ENCODE results near the gene ANKMY1.

DNA sequence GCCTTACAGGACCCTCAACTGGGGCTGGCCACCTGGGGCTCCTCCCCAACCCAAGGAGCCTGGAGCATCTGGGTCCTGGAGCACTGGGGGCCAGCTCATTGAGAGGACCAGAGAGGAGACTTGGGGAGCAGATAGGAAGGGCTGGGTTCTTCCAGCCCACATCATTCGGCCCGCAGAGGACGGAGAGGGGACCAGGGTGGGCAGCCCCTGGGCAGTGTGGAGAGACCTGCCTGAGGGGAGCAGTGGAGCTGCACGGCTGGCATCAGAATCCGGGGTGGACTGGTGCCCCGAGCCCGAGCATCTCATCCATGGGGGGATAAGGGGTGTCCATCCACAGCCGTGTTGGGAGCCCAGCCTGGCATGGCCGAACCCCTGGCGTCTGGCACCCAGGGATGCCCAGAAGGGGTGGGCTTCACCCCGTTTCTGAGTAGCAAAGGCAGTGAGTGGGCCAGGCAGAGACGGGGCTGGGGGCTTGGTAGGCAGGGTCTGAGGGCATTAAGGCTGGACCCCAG, 111.1 kb downstream of the ANKMY1 start:
- TF ChIP-seq EZH2 (conservative IDR thresholded peaks at IDR 0.05; ENCODE audit: low read depth, low read length), result no peak
- TF ChIP-seq ZNF772 (CRISPR knock-in tag; IDR thresholded peaks at IDR 0.05), result no peak
- no peak for TF ChIP-seq MAFK (conservative IDR thresholded peaks at IDR 0.05 in 1 of 2, IDR thresholded peaks at IDR 0.05 in 1 of 2; ENCODE audit: low read length in 2 of 2)
- TF ChIP-seq SAP130 (CRISPR knock-in tag; IDR thresholded peaks at IDR 0.05; ENCODE audit: low read depth), result no peak
- TF ChIP-seq, protein P1, sequence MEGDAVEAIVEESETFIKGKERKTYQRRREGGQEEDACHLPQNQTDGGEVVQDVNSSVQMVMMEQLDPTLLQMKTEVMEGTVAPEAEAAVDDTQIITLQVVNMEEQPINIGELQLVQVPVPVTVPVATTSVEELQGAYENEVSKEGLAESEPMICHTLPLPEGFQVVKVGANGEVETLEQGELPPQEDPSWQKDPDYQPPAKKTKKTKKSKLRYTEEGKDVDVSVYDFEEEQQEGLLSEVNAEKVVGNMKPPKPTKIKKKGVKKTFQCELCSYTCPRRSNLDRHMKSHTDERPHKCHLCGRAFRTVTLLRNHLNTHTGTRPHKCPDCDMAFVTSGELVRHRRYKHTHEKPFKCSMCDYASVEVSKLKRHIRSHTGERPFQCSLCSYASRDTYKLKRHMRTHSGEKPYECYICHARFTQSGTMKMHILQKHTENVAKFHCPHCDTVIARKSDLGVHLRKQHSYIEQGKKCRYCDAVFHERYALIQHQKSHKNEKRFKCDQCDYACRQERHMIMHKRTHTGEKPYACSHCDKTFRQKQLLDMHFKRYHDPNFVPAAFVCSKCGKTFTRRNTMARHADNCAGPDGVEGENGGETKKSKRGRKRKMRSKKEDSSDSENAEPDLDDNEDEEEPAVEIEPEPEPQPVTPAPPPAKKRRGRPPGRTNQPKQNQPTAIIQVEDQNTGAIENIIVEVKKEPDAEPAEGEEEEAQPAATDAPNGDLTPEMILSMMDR (CRISPR knock-in tag; IDR thresholded peaks at IDR 0.05), result no peak
- TF ChIP-seq DNMT1 (CRISPR knock-in tag; IDR thresholded peaks at IDR 0.05), result no peak
- no peak for TF ChIP-seq POLR2A (IDR thresholded peaks at IDR 0.05; ENCODE audit: insufficient read depth in 1 of 2, low read depth in 2 of 2, low read length in 2 of 2)
- no peak for TF ChIP-seq KLF16 (CRISPR knock-in tag; IDR thresholded peaks at IDR 0.05)
- TF ChIP-seq CEBPB (IDR thresholded peaks at IDR 0.05; ENCODE audit: borderline replicate concordance, low read depth, low read length), result no peak
- TF ChIP-seq ZNF562 (CRISPR knock-in tag; IDR thresholded peaks at IDR 0.05; ENCODE audit: borderline replicate concordance), result no peak
- no peak for TF ChIP-seq PAF1 (CRISPR knock-in tag; IDR thresholded peaks at IDR 0.05)

All from HepG2 (cell line).